Neural cell (in vitro differentiated cells): ENCODE data around the gene IL25. TPM values are rescaled to one million over a fixed set of nuclear protein-coding genes. Genes with fewer than 3 reads are reported as not detected.

ENCODE experiments used
- H2AFZ ChIP-seq: fragments of 200-600, 300-800 bp; sonication (generic), shearing (Covaris generic); 2 replicates; pipeline ENCODE4 v1.6.0; 2014; ENCODE audit warnings: low read depth, mild to moderate bottlenecking, antibody characterized with exemption, low read length, moderate library complexity
- H3F3A ChIP-seq: fragments of 200-600 bp; shearing (Covaris generic); 2 replicates; pipeline ENCODE4 v1.6.1; 2016; ENCODE audit warnings: mild to moderate bottlenecking, moderate library complexity, mixed read lengths, antibody characterized with exemption, low read length; ENCODE audit not compliant: insufficient read depth, poor library complexity, severe bottlenecking
- H3K27ac ChIP-seq: fragments of 200-600, 300-800 bp; sonication (generic), shearing (Covaris generic); 2 replicates; pipeline ENCODE4 v1.5.1; 2014; ENCODE audit warnings: mild to moderate bottlenecking, low read length, moderate library complexity
- H3K27me3 ChIP-seq: fragments of 300-800, 200-600 bp; sonication (generic), shearing (Covaris generic); 2 replicates; pipeline ENCODE4 v1.6.0; 2014; ENCODE audit warnings: mild to moderate bottlenecking, low read depth, low read length, moderate library complexity; ENCODE audit not compliant: insufficient read depth
- H3K36me3 ChIP-seq: fragments of 300-800, 200-600 bp; sonication (generic), shearing (Covaris generic); 2 replicates; pipeline ENCODE4 v1.5.1; 2014; ENCODE audit warnings: mild to moderate bottlenecking, antibody characterized with exemption, low read length, moderate library complexity; ENCODE audit not compliant: insufficient read depth
- H3K4me2 ChIP-seq: fragments of 300-800, 200-600 bp; sonication (generic), shearing (Covaris generic); 2 replicates; pipeline ENCODE4 v1.6.0; 2014; ENCODE audit warnings: mild to moderate bottlenecking, low read length
- H3K4me3 ChIP-seq: fragments of 300-800, 200-600 bp; sonication (generic), shearing (Covaris generic); 2 replicates; pipeline ENCODE4 v1.5.1; 2014; ENCODE audit warnings: mild to moderate bottlenecking, low read length, moderate library complexity
- H3K79me2 ChIP-seq: fragments of 200-600 bp; shearing (Covaris generic); replicated peaks from 2 replicates; pipeline ENCODE4 v1.6.0; 2014; ENCODE audit warnings: mild to moderate bottlenecking, low read length, moderate library complexity; ENCODE audit not compliant: insufficient read depth
- H3K9ac ChIP-seq: fragments of 300-800, 200-600 bp; sonication (generic), shearing (Covaris generic); 2 replicates; pipeline ENCODE4 v1.6.1; 2016; ENCODE audit warnings: mild to moderate bottlenecking, low read length, mixed read lengths
- H3K9me2 ChIP-seq: fragments of 200-600 bp; shearing (Covaris generic); 2 replicates; pipeline ENCODE4 v1.6.1; 2016; ENCODE audit warnings: mild to moderate bottlenecking, low read length, mixed read lengths; ENCODE audit not compliant: insufficient read depth
- H3K9me3 ChIP-seq: fragments of 200-600, 300-800 bp; sonication (generic), shearing (Covaris generic); 2 replicates; pipeline ENCODE4 v1.6.1; 2016; ENCODE audit warnings: mild to moderate bottlenecking, mixed run types, low read length, moderate library complexity, mixed read lengths
- H4K20me1 ChIP-seq: fragments of 200-600 bp; shearing (Covaris generic); 2 replicates; pipeline ENCODE4 v1.6.1; 2016; ENCODE audit warnings: mild to moderate bottlenecking, mixed run types; ENCODE audit not compliant: insufficient read depth
- CTCF ChIP-seq: fragments of 450-650 bp; IDR thresholded peaks from 2 replicates; pipeline ENCODE4 v1.5.1; 2014; ENCODE audit warnings: antibody characterized with exemption, mild to moderate bottlenecking, moderate library complexity; ENCODE audit not compliant: poor library complexity, severe bottlenecking
- EP300 ChIP-seq: fragments of 450-650 bp; conservative IDR thresholded peaks from 2 replicates; pipeline ENCODE4 v1.6.1; 2014; ENCODE audit warnings: antibody characterized with exemption, mild to moderate bottlenecking, moderate library complexity; ENCODE audit not compliant: poor library complexity, severe bottlenecking
- EZH2 ChIP-seq: fragments of 200-600, 300-800 bp; shearing (Covaris generic), sonication (generic); IDR thresholded peaks from 2 replicates; pipeline ENCODE4 v1.6.1; 2014; ENCODE audit warnings: antibody characterized with exemption, low read length, borderline replicate concordance, mild to moderate bottlenecking; ENCODE audit not compliant: insufficient read depth, poor library complexity, severe bottlenecking
- MXI1 ChIP-seq: fragments of 450-650 bp; conservative IDR thresholded peaks from 2 replicates; pipeline ENCODE4 v1.6.1; 2014; ENCODE audit warnings: antibody characterized with exemption, mild to moderate bottlenecking; ENCODE audit not compliant: poor library complexity, severe bottlenecking
- POLR2AphosphoS5 ChIP-seq: IDR thresholded peaks from 2 replicates; pipeline ENCODE4 v1.6.1; 2012
- RAD21 ChIP-seq: fragments of 450-650 bp; conservative IDR thresholded peaks from 2 replicates; pipeline ENCODE4 v1.6.1; 2014; ENCODE audit warnings: antibody characterized with exemption, mild to moderate bottlenecking, moderate library complexity
- REST ChIP-seq: IDR thresholded peaks from 2 replicates; pipeline ENCODE4 v1.6.1; 2012; ENCODE audit warnings: borderline replicate concordance
- SMC3 ChIP-seq: fragments of 450-650 bp; conservative IDR thresholded peaks from 2 replicates; pipeline ENCODE4 v1.6.1; 2014; ENCODE audit warnings: antibody characterized with exemption, mild to moderate bottlenecking, moderate library complexity; ENCODE audit not compliant: poor library complexity
- TAF1 ChIP-seq: IDR thresholded peaks from 2 replicates; pipeline ENCODE4 v1.6.1; 2012; ENCODE audit warnings: low read depth
- polyA plus RNA-seq: library from polyadenylated mRNA; depleted of rRNA; stranded (reverse); fragments of >200 nt; gene quantifications from 2 replicates; pipeline ENCODE4 v1.2.3, GENCODE V29; 2014

IL25 gene
- polyA plus RNA-seq, 1 donor from 2014 or later: not detected

- no peaks in the 10 kb centered on the region for H3K9me3 ChIP-seq
- H3K27me3 ChIP-seq: no peaks in the 10 kb centered on the region
- no peak overlapping the region for H3K9ac ChIP-seq
- H3K79me2 ChIP-seq: no peaks in the 10 kb centered on the region
- no peaks in the 10 kb centered on the region for H3K9me2 ChIP-seq
- no peaks in the 10 kb centered on the region for H3F3A ChIP-seq
- H3K27ac ChIP-seq: no peak overlapping the region
- no peak for TF ChIP-seq RAD21
- no peak for TF ChIP-seq MXI1
- TF ChIP-seq REST: no peak
- no peak for TF ChIP-seq CTCF
- no peak for TF ChIP-seq EP300
- no peak for TF ChIP-seq SMC3
- TF ChIP-seq POLR2AphosphoS5: no peak
- H3K4me2 ChIP-seq: no peak overlapping the region
- no peaks in the 10 kb centered on the region for H3K36me3 ChIP-seq
- H3K4me3 ChIP-seq: no peak overlapping the region
- H4K20me1 ChIP-seq: no peaks in the 10 kb centered on the region
- no peak overlapping the region for H2AFZ ChIP-seq
These were observed 744 bp upstream of the IL25 start for GRCh38 chr14:23371865-23372264.

- Histone ChIP-seq H3K4me3 (no peak overlapping the region), H3K4me2 (no peak overlapping the region), H3K27ac (no peak overlapping the region), H3K79me2 (no peaks in the 10 kb centered on the region), H3K36me3 (no peaks in the 10 kb centered on the region), H3K9me3 (no peaks in the 10 kb centered on the region), H4K20me1 (no peaks in the 10 kb centered on the region), H3K9ac (no peak overlapping the region), H2AFZ (no peak overlapping the region), H3K27me3 (no peaks in the 10 kb centered on the region), H3F3A (no peaks in the 10 kb centered on the region), H3K9me2 (no peaks in the 10 kb centered on the region)
- no peak for TF ChIP-seq CTCF
- TF ChIP-seq TAF1: no peak
- TF ChIP-seq EZH2: no peak
- TF ChIP-seq MXI1: no peak
- no peak for TF ChIP-seq POLR2AphosphoS5
- no peak for TF ChIP-seq SMC3
- TF ChIP-seq REST: no peak
- no peak for TF ChIP-seq EP300
- TF ChIP-seq RAD21: no peak
These were observed 432 bp downstream of the IL25 start for GRCh38 chr14:23373041-23373440.
